Parathyroid adenoma (tissue), 2 donors: ENCODE measurements around the gene SLC5A1.
A peak's percentile ranks its signal among the peaks of the same experiment; 100 is the strongest.

Experiments
- H2AFZ ChIP-seq: fragments of 300-600 bp; sonication (generic); one replicate; pipeline ENCODE4 v1.7.0; 2017; ENCODE audit warnings: antibody characterized with exemption, mild to moderate bottlenecking
- H3K27ac ChIP-seq: fragments of 300-600 bp; sonication (generic); one replicate; pipeline ENCODE4 v1.7.0; 2017
- H3K27me3 ChIP-seq: fragments of 300-600 bp; sonication (generic); one replicate; pipeline ENCODE4 v1.7.0; 2017; ENCODE audit warnings: low read length; ENCODE audit not compliant: control insufficient read depth, insufficient read depth
- H3K36me3 ChIP-seq: fragments of 300-600 bp; sonication (generic); one replicate; pipeline ENCODE4 v1.7.0; 2017; ENCODE audit warnings: low read length; ENCODE audit not compliant: control insufficient read depth, insufficient read depth
- H3K4me1 ChIP-seq: fragments of 300-600 bp; sonication (generic); one replicate; pipeline ENCODE4 v1.7.0; 2017; ENCODE audit warnings: control low read depth
- H3K4me2 ChIP-seq: fragments of 300-600 bp; sonication (generic); one replicate; pipeline ENCODE4 v1.7.0; 2017; ENCODE audit warnings: low read length
- H3K4me3 ChIP-seq: fragments of 300-600 bp; sonication (generic); one replicate; pipeline ENCODE4 v1.7.0; 2017; ENCODE audit warnings: low read depth, low read length
- H3K79me2 ChIP-seq: fragments of 300-600 bp; sonication (generic); one replicate; pipeline ENCODE4 v1.7.0; 2017; ENCODE audit warnings: control low read depth
- H3K9ac ChIP-seq: fragments of 300-600 bp; sonication (generic); one replicate; pipeline ENCODE4 v1.7.0; 2017; ENCODE audit warnings: mild to moderate bottlenecking
- H3K9me3 ChIP-seq: fragments of 300-600 bp; sonication (generic); one replicate; pipeline ENCODE4 v1.7.0; 2017; ENCODE audit warnings: low read length; ENCODE audit not compliant: control insufficient read depth
- TF ChIP-seq, protein P1 (sequence below): fragments of 300-600 bp; sonication (generic); IDR thresholded peaks from one replicate; pipeline ENCODE4 v1.7.0; 2017; ENCODE audit warnings: antibody characterized with exemption, mild to moderate bottlenecking
- donor health status: primary hyperparathyroidism.

The SLC5A1 gene

DNA sequence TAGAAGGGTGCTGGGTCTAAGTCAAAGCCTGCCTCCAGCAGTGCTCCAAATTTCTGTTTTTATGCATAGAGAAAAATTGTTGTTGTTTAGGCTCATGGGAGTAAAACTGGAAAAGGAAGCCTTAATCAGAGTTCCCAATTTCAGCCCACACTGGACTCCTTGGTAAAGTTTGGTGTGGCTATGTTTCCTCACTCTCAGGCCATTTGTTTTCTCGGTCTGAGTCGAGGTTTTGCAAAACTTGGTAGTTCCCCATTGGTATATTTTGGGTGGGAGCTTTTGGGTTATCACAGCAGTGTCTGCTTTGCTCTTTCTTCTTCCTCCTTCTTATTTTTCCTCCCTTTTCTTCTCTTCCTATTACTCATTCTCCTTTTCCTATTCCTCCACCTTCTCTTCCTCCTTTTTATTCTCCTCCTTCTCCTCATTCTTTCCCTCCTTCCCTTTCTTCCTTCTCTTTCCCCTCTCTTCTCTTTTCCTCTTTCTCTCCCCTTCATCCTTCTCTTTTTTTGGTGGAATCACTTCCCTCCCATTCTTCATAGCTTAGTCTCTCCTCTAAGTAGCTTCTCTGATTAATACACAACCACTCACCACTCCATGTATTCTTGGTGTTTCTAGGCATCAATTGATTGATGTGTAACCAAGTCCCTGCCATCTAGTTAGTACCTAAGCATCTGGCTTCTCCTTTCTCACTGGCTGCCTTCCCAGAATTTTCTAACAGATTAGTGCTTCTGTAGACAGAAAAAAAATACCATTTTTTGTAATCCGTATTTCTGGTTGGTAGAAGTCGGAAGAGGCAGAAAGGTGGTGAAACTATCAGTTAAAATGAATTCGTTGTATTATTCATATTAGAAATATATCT lies 10.1 kb downstream of the SLC5A1 start:
- no peak overlapping the region for H3K4me2 ChIP-seq
- H3K9me3 ChIP-seq: no peaks in the 10 kb centered on the region
- no peaks in the 10 kb centered on the region for H3K36me3 ChIP-seq
- H3K27ac ChIP-seq: no peak overlapping the region
- no peak overlapping the region for H3K4me3 ChIP-seq
- no peaks in the 10 kb centered on the region for H3K79me2 ChIP-seq
- TF ChIP-seq, protein P1, sequence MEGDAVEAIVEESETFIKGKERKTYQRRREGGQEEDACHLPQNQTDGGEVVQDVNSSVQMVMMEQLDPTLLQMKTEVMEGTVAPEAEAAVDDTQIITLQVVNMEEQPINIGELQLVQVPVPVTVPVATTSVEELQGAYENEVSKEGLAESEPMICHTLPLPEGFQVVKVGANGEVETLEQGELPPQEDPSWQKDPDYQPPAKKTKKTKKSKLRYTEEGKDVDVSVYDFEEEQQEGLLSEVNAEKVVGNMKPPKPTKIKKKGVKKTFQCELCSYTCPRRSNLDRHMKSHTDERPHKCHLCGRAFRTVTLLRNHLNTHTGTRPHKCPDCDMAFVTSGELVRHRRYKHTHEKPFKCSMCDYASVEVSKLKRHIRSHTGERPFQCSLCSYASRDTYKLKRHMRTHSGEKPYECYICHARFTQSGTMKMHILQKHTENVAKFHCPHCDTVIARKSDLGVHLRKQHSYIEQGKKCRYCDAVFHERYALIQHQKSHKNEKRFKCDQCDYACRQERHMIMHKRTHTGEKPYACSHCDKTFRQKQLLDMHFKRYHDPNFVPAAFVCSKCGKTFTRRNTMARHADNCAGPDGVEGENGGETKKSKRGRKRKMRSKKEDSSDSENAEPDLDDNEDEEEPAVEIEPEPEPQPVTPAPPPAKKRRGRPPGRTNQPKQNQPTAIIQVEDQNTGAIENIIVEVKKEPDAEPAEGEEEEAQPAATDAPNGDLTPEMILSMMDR: no peak
- H3K27me3 ChIP-seq: no peaks in the 10 kb centered on the region
- H3K9ac ChIP-seq: no peak overlapping the region
- no peak overlapping the region for H2AFZ ChIP-seq
- peaks cover 7% of the 10 kb centered on the region for H3K4me1 ChIP-seq

DNA sequence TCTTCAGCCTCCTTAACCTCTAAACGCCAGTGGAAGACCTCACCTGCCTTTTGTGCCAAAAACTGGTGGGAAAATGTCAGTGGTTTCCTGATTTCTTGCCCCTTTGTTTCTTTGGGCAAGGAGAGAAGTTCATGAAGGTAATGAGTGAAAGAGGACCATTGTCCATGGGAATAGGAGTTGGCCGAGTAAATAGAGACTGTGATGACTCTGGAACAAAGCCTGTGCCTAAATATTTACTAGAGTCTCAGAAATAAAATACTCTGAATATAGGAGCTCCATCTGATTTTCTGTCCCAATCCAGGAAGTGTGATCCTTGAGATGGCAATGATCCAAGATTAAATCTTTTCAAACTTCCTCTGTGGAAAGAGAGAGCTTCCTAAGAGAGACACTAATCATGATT lies 12.0 kb downstream of the SLC5A1 start:
- H3K4me3 ChIP-seq: no peak overlapping the region
- no peaks in the 10 kb centered on the region for H3K9me3 ChIP-seq
- no peak overlapping the region for H2AFZ ChIP-seq
- no peaks in the 10 kb centered on the region for H3K79me2 ChIP-seq
- H3K27ac ChIP-seq: no peak overlapping the region
- TF ChIP-seq, protein P1: no peak
- peaks cover 13% of the 10 kb centered on the region for H3K4me1 ChIP-seq
- H3K36me3 ChIP-seq: no peaks in the 10 kb centered on the region
- H3K27me3 ChIP-seq: no peaks in the 10 kb centered on the region
- H3K9ac ChIP-seq: no peak overlapping the region
- H3K4me2 ChIP-seq: no peak overlapping the region

DNA sequence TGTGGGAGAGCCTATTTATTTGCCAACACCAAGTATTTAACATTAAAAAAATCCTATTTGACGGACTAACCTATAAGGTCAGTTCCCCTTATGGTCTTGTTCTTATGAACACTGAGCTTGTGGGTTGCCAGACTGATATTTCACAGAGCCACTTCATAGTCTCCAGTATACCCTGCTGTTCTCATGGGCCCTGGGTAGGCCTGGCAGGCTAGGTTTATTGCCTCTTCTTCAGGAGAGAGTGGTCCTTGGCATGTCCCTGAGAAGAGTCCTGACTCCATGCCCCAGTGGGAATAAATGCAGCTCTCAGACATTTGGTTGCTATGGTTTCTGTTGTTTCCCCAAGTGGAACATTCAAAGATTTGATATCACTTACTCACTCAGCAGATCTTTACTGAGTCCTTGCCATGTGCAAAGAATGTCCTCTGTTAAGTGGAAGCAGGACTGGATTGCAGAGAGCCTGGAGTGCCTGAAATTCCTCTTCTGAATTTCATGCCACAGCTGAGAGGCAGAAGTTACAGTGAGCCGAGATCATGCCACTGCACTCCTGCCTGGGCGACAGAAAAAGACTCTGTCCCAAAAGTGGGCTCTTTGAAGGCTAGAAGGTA lies 15.7 kb downstream of the SLC5A1 start:
- H3K27me3 ChIP-seq: no peaks in the 10 kb centered on the region
- peaks cover 6% of the 10 kb centered on the region for H3K4me1 ChIP-seq
- H3K9me3 ChIP-seq: no peaks in the 10 kb centered on the region
- TF ChIP-seq, protein P1: no peak
- no peak overlapping the region for H3K4me3 ChIP-seq
- no peaks in the 10 kb centered on the region for H3K36me3 ChIP-seq
- H2AFZ ChIP-seq: no peak overlapping the region
- no peaks in the 10 kb centered on the region for H3K79me2 ChIP-seq
- H3K9ac ChIP-seq: no peak overlapping the region
- H3K27ac ChIP-seq: peak overlapping the region; percentile 15
- no peak overlapping the region for H3K4me2 ChIP-seq

DNA sequence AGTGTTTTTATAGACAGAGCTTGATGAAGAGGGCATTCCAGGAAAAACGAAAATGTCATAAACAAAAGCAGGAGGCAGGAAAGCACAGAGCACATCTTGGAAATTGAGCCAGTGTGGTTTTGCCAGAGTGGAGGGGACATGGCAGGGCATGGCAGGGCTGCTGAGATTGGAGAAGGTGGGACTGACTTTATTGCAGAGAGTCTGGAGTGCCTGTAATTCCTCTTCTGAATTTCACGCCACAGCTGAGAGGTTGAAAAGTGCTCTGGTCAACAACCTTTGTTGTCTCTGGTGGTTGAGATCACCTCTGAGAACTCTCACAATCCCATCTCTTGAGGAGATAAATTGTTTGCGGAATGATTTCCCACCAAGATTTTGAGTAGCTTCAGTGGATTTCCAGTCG lies 16.4 kb downstream of the SLC5A1 start:
- Histone ChIP-seq H3K9ac (no peak overlapping the region), H3K36me3 (no peaks in the 10 kb centered on the region), H3K79me2 (no peaks in the 10 kb centered on the region), H2AFZ (no peak overlapping the region), H3K4me3 (no peak overlapping the region), H3K9me3 (no peaks in the 10 kb centered on the region), H3K4me1 (peaks cover 6% of the 10 kb centered on the region), H3K27ac (no peak overlapping the region), H3K4me2 (no peak overlapping the region), H3K27me3 (no peaks in the 10 kb centered on the region)
- TF ChIP-seq, protein P1: no peak
